SU-DHL-6 (cell line): ENCODE results near the gene SAMD7.
A peak's percentile ranks its signal among the peaks of the same experiment; 100 is the strongest.

Source experiments
- H2AFZ ChIP-seq: fragments of 200-600 bp; sonication (generic); 2 replicates; pipeline ENCODE4 v1.6.1; 2014; ENCODE audit warnings: low read depth, mild to moderate bottlenecking, moderate library complexity, mixed read lengths, antibody characterized with exemption, low read length; ENCODE audit not compliant: severe bottlenecking
- H3F3A ChIP-seq: fragments of 200-600 bp; shearing (Covaris generic); 2 replicates; pipeline ENCODE4 v1.6.0; 2016; ENCODE audit warnings: antibody characterized with exemption, mild to moderate bottlenecking; ENCODE audit not compliant: insufficient read depth
- H3K27ac ChIP-seq: fragments of 200-600 bp; sonication (generic); 2 replicates; pipeline ENCODE4 v1.5.1; 2016; ENCODE audit warnings: low read depth, mild to moderate bottlenecking, low read length, moderate library complexity, mixed read lengths
- H3K27me3 ChIP-seq: fragments of 200-600 bp; sonication (generic), shearing (Covaris generic); 2 replicates; pipeline ENCODE4 v1.6.0; 2014; ENCODE audit warnings: mild to moderate bottlenecking, low read length
- H3K36me3 ChIP-seq: fragments of 200-600 bp; sonication (generic); 2 replicates; pipeline ENCODE4 v1.6.1; 2014; ENCODE audit warnings: mild to moderate bottlenecking, low read length, mixed read lengths
- H3K4me2 ChIP-seq: fragments of 300-600, 200-600 bp; shearing (Covaris generic), sonication (generic); 2 replicates; pipeline ENCODE4 v1.6.0; 2014; ENCODE audit warnings: low read length, low read depth, mild to moderate bottlenecking; ENCODE audit not compliant: poor library complexity, severe bottlenecking
- H3K4me3 ChIP-seq: fragments of 200-600 bp; sonication (generic); 2 replicates; pipeline ENCODE4 v1.5.1; 2014; ENCODE audit warnings: antibody characterized with exemption, low read length, mild to moderate bottlenecking, mixed read lengths; ENCODE audit not compliant: insufficient read depth, poor library complexity, severe bottlenecking
- H3K79me2 ChIP-seq: fragments of 200-600 bp; sonication (generic); 2 replicates; pipeline ENCODE4 v1.6.1; 2014; ENCODE audit warnings: mild to moderate bottlenecking, low read length, moderate library complexity; ENCODE audit not compliant: insufficient read depth
- H3K9ac ChIP-seq: fragments of 200-600 bp; sonication (generic); 2 replicates; pipeline ENCODE4 v1.7.0; 2014; ENCODE audit warnings: mild to moderate bottlenecking, low read length
- H3K9me2 ChIP-seq: fragments of 200-600 bp; sonication (generic); replicated peaks from 2 replicates; pipeline ENCODE4 v1.6.1; 2014; ENCODE audit warnings: low read length; ENCODE audit not compliant: insufficient read depth
- H3K9me3 ChIP-seq: fragments of 200-600 bp; sonication (generic); 2 replicates; pipeline ENCODE4 v1.6.1; 2014; ENCODE audit warnings: low read length, mixed read lengths; ENCODE audit not compliant: insufficient read depth
- H4K20me1 ChIP-seq: fragments of 200-600 bp; sonication (generic); 2 replicates; pipeline ENCODE4 v1.6.1; 2014; ENCODE audit warnings: low read depth, mild to moderate bottlenecking, antibody characterized with exemption, low read length, moderate library complexity, mixed read lengths
- CTCF ChIP-seq: fragments of 200-600 bp; sonication (generic); IDR thresholded peaks from one replicate; pipeline ENCODE4 v1.5.1; 2017; ENCODE audit warnings: antibody characterized with exemption, mild to moderate bottlenecking, low read length, moderate library complexity; ENCODE audit not compliant: insufficient read depth, poor library complexity, severe bottlenecking
- EZH2phosphoT487 ChIP-seq: fragments of 200-600 bp; sonication (generic), shearing (Covaris generic); conservative IDR thresholded peaks from 2 replicates; pipeline ENCODE4 v1.6.1; 2018; ENCODE audit warnings: mild to moderate bottlenecking, antibody characterized with exemption, low read length, moderate library complexity, mixed read lengths

Gene SAMD7

DNA sequence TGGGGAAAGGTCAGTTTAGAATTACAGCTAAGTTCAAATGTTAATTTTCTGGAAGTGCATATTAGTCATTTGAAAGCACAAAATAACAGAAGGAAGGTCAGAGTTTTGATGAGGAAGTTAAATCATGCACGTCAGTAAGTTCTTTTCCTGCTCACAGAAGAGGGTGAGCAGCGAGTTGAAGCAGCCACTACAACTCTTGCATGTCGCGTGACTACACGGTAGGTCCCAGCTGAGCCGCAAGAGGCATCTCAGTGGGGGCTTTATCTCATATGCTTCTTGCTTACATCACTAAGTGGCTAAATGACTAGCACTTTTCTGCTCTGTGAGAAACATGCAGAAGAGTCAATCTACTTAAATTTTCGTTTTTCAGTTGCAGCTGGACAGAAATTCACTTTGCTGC, 33.9 kb downstream of the SAMD7 start:
- H3K27me3 ChIP-seq: no peaks in the 10 kb centered on the region
- H3K27ac ChIP-seq: peak overlapping the region; percentile 99
- H4K20me1 ChIP-seq: no peaks in the 10 kb centered on the region
- H3K4me3 ChIP-seq: no peak overlapping the region
- H3K9me3 ChIP-seq: no peaks in the 10 kb centered on the region
- H3K79me2 ChIP-seq: peaks cover 21% of the 10 kb centered on the region
- peak overlapping the region; percentile 57 for H3K9ac ChIP-seq
- TF ChIP-seq EZH2phosphoT487 (no peak), CTCF (no peak)
- H2AFZ ChIP-seq: no peak overlapping the region
- H3K9me2 ChIP-seq: no peaks in the 10 kb centered on the region
- H3F3A ChIP-seq: peaks cover 76% of the 10 kb centered on the region
- H3K36me3 ChIP-seq: no peaks in the 10 kb centered on the region
- peak overlapping the region; percentile 58 for H3K4me2 ChIP-seq

GRCh38 chr3:169946336-169946735, 35.0 kb downstream of the SAMD7 start:
- Histone ChIP-seq H3K4me3 (no peak overlapping the region), H3K9me3 (no peaks in the 10 kb centered on the region), H3K4me2 (peak overlapping the region; percentile 71), H2AFZ (no peak overlapping the region), H3K27ac (peak overlapping the region; percentile 99), H4K20me1 (no peaks in the 10 kb centered on the region), H3K36me3 (no peaks in the 10 kb centered on the region), H3K9me2 (no peaks in the 10 kb centered on the region), H3K79me2 (peaks cover 21% of the 10 kb centered on the region), H3K9ac (peak overlapping the region; percentile 57), H3F3A (peaks cover 74% of the 10 kb centered on the region), H3K27me3 (no peaks in the 10 kb centered on the region)
- TF ChIP-seq EZH2phosphoT487 (no peak), CTCF (no peak)

GRCh38 chr3:169948559-169949448, 37.4 kb downstream of the SAMD7 start:
- TF ChIP-seq CTCF (no peak), EZH2phosphoT487 (no peak)
- no peaks in the 10 kb centered on the region for H4K20me1 ChIP-seq
- H3F3A ChIP-seq: peaks cover 67% of the 10 kb centered on the region
- H3K9ac ChIP-seq: peak overlapping the region; percentile 49
- H2AFZ ChIP-seq: no peak overlapping the region
- peak overlapping the region; percentile 99 for H3K27ac ChIP-seq
- no peaks in the 10 kb centered on the region for H3K27me3 ChIP-seq
- peaks cover 11% of the 10 kb centered on the region for H3K79me2 ChIP-seq
- peak overlapping the region; percentile 71 for H3K4me2 ChIP-seq
- H3K4me3 ChIP-seq: no peak overlapping the region
- H3K9me3 ChIP-seq: no peaks in the 10 kb centered on the region
- no peaks in the 10 kb centered on the region for H3K9me2 ChIP-seq
- H3K36me3 ChIP-seq: no peaks in the 10 kb centered on the region
